ENCODE results near the gene TMOD4. TPM values are rescaled to one million over a fixed set of nuclear protein-coding genes. Genes with fewer than 3 reads are reported as not detected.
A peak's percentile ranks its signal among the peaks of the same experiment; 100 is the strongest.

TMOD4 gene
- total and polyA plus RNA-seq, 2 of the 13 experiments (the other 11 are each of a cell fraction or from before 2014, with no cell fraction given): 0.66 TPM; not detected in 1

DNA sequence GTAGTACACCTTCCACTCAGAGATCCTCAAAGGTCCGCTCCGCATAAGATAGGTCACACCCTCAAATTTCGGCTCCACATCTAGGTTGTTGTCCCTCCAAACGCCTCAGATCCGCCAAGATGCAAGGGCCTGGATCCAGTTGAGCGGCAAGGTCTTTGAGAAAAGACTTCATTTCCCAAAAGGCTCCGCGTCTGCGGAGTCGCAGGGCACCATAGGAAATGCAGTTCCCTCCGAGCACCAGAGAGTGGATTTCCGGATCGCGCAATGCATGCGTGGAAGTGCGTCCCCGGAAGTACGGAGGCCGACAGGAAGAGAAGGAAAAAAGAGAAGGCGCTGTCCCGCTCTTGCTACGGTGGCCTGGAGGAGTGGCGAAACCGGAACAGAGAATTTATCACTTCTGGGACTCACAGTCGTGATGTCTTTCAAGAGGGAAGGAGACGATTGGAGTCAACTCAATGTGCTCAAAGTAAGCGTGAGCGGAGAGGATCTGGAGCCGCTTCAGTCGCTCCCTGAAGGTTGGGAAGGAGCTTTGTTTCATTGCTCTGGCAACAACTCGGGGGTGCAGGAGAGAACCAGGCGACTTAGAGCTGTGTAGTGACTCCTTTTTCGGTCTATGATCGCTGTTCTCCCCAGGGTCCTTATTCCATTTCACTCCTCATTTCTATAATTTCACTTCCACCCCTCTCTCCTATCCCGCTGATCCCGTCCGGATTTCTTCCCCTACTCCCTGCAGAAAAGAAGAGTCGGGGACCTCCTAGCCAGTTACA lies 9.9 kb downstream of the TMOD4 start, which contains the start of the genes LYSMD1 and SCNM1 (continued):
- TF ChIP-seq ZNF598 (CRISPR knock-in tag; IDR thresholded peaks at IDR 0.05; ENCODE audit: borderline replicate concordance) (no peak), SRSF4 (IDR thresholded peaks at IDR 0.05; ENCODE audit: low read depth, low read length, poor library complexity, severe bottlenecking) (no peak), ZNF329 (CRISPR knock-in tag; IDR thresholded peaks at IDR 0.05; ENCODE audit: low read depth) (0 out of 2 replicates have a peak, but pooled peaks have one; percentile 37), ATRX (CRISPR knock-in tag; IDR thresholded peaks at IDR 0.05; ENCODE audit: borderline replicate concordance) (no peak), U2AF2 (IDR thresholded peaks at IDR 0.05; ENCODE audit: low read depth, low read length) (no peak), ZNF709 (CRISPR knock-in tag; IDR thresholded peaks at IDR 0.05) (0 out of 2 replicates have a peak, but pooled peaks have one; percentile 53), ZFP37 (CRISPR knock-in tag; IDR thresholded peaks at IDR 0.05; ENCODE audit: borderline replicate concordance) (peak; percentile 36; the same call in 1 of the 2 replicates)
- TF ChIP-seq, protein P1, sequence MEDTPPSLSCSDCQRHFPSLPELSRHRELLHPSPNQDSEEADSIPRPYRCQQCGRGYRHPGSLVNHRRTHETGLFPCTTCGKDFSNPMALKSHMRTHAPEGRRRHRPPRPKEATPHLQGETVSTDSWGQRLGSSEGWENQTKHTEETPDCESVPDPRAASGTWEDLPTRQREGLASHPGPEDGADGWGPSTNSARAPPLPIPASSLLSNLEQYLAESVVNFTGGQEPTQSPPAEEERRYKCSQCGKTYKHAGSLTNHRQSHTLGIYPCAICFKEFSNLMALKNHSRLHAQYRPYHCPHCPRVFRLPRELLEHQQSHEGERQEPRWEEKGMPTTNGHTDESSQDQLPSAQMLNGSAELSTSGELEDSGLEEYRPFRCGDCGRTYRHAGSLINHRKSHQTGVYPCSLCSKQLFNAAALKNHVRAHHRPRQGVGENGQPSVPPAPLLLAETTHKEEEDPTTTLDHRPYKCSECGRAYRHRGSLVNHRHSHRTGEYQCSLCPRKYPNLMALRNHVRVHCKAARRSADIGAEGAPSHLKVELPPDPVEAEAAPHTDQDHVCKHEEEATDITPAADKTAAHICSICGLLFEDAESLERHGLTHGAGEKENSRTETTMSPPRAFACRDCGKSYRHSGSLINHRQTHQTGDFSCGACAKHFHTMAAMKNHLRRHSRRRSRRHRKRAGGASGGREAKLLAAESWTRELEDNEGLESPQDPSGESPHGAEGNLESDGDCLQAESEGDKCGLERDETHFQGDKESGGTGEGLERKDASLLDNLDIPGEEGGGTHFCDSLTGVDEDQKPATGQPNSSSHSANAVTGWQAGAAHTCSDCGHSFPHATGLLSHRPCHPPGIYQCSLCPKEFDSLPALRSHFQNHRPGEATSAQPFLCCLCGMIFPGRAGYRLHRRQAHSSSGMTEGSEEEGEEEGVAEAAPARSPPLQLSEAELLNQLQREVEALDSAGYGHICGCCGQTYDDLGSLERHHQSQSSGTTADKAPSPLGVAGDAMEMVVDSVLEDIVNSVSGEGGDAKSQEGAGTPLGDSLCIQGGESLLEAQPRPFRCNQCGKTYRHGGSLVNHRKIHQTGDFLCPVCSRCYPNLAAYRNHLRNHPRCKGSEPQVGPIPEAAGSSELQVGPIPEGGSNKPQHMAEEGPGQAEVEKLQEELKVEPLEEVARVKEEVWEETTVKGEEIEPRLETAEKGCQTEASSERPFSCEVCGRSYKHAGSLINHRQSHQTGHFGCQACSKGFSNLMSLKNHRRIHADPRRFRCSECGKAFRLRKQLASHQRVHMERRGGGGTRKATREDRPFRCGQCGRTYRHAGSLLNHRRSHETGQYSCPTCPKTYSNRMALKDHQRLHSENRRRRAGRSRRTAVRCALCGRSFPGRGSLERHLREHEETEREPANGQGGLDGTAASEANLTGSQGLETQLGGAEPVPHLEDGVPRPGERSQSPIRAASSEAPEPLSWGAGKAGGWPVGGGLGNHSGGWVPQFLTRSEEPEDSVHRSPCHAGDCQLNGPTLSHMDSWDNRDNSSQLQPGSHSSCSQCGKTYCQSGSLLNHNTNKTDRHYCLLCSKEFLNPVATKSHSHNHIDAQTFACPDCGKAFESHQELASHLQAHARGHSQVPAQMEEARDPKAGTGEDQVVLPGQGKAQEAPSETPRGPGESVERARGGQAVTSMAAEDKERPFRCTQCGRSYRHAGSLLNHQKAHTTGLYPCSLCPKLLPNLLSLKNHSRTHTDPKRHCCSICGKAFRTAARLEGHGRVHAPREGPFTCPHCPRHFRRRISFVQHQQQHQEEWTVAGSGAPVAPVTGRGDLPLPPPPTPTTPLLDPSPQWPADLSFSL (CRISPR knock-in tag; IDR thresholded peaks at IDR 0.05): no peak
- TF ChIP-seq, protein P2, sequence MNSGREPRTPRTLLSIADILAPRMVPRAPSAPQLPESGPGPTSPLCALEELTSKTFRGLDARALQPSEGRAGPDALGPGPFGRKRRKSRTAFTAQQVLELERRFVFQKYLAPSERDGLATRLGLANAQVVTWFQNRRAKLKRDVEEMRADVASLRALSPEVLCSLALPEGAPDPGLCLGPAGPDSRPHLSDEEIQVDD (CRISPR knock-in tag; IDR thresholded peaks at IDR 0.05; ENCODE audit: borderline replicate concordance): no peak
- TF ChIP-seq, protein P3, sequence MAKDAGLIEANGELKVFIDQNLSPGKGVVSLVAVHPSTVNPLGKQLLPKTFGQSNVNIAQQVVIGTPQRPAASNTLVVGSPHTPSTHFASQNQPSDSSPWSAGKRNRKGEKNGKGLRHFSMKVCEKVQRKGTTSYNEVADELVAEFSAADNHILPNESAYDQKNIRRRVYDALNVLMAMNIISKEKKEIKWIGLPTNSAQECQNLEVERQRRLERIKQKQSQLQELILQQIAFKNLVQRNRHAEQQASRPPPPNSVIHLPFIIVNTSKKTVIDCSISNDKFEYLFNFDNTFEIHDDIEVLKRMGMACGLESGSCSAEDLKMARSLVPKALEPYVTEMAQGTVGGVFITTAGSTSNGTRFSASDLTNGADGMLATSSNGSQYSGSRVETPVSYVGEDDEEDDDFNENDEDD (CRISPR knock-in tag; IDR thresholded peaks at IDR 0.05; ENCODE audit: borderline replicate concordance): peak; percentile 76; the same call in 1 of the 2 replicates
- TF ChIP-seq, protein P4, sequence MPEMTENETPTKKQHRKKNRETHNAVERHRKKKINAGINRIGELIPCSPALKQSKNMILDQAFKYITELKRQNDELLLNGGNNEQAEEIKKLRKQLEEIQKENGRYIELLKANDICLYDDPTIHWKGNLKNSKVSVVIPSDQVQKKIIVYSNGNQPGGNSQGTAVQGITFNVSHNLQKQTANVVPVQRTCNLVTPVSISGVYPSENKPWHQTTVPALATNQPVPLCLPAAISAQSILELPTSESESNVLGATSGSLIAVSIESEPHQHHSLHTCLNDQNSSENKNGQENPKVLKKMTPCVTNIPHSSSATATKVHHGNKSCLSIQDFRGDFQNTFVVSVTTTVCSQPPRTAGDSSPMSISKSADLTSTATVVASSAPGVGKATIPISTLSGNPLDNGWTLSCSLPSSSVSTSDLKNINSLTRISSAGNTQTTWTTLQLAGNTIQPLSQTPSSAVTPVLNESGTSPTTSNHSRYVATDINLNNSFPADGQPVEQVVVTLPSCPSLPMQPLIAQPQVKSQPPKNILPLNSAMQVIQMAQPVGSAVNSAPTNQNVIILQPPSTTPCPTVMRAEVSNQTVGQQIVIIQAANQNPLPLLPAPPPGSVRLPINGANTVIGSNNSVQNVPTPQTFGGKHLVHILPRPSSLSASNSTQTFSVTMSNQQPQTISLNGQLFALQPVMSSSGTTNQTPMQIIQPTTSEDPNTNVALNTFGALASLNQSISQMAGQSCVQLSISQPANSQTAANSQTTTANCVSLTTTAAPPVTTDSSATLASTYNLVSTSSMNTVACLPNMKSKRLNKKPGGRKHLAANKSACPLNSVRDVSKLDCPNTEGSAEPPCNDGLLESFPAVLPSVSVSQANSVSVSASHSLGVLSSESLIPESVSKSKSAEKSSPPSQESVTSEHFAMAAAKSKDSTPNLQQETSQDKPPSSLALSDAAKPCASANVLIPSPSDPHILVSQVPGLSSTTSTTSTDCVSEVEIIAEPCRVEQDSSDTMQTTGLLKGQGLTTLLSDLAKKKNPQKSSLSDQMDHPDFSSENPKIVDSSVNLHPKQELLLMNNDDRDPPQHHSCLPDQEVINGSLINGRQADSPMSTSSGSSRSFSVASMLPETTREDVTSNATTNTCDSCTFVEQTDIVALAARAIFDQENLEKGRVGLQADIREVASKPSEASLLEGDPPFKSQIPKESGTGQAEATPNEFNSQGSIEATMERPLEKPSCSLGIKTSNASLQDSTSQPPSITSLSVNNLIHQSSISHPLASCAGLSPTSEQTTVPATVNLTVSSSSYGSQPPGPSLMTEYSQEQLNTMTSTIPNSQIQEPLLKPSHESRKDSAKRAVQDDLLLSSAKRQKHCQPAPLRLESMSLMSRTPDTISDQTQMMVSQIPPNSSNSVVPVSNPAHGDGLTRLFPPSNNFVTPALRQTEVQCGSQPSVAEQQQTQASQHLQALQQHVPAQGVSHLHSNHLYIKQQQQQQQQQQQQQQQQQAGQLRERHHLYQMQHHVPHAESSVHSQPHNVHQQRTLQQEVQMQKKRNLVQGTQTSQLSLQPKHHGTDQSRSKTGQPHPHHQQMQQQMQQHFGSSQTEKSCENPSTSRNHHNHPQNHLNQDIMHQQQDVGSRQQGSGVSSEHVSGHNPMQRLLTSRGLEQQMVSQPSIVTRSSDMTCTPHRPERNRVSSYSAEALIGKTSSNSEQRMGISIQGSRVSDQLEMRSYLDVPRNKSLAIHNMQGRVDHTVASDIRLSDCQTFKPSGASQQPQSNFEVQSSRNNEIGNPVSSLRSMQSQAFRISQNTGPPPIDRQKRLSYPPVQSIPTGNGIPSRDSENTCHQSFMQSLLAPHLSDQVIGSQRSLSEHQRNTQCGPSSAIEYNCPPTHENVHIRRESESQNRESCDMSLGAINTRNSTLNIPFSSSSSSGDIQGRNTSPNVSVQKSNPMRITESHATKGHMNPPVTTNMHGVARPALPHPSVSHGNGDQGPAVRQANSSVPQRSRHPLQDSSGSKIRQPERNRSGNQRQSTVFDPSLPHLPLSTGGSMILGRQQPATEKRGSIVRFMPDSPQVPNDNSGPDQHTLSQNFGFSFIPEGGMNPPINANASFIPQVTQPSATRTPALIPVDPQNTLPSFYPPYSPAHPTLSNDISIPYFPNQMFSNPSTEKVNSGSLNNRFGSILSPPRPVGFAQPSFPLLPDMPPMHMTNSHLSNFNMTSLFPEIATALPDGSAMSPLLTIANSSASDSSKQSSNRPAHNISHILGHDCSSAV (CRISPR knock-in tag; IDR thresholded peaks at IDR 0.05; ENCODE audit: borderline replicate concordance): no peak

All from HepG2 (cell line).